Measurements from ENCODE around the gene C5AR1. TPM values are rescaled to one million over a fixed set of nuclear protein-coding genes. Genes with fewer than 3 reads are reported as not detected.
"Not testable (repeated sequence)": the region's sequence is repeated elsewhere in the genome, so short reads cannot be mapped to it uniquely, and the experiment has no call there.

C5AR1 gene
- total RNA-seq, 1 experiment from 2014 or later, result 6.2 TPM

GRCh38 chr19:47330466-47330869 lies 20.8 kb downstream of the C5AR1 start:
- Mint-ChIP-seq H3K4me1 (ENCODE audit: low read depth, unreplicated experiment) (no peaks in the 10 kb centered on the region), H3K27me3 (ENCODE audit: unreplicated experiment) (peaks cover 42% of the 10 kb centered on the region), H3K9me3 (ENCODE audit: low read depth, unreplicated experiment) (no peaks in the 10 kb centered on the region), H3K36me3 (ENCODE audit: insufficient read depth, unreplicated experiment) (peaks cover 8% of the 10 kb centered on the region), H3K27ac (ENCODE audit: unreplicated experiment) (no peak overlapping the region), H3K4me3 (ENCODE audit: low read depth, unreplicated experiment) (no peak overlapping the region)
- BruUV-seq (replicated peaks), result no TSS peak
- no peak for DNase-seq
- intact Hi-C loops (cut with micrococcal nuclease; ENCODE audit: unreplicated experiment), result no loop called here
- CTCF ChIA-PET, result interaction anchor here (0.7 kb wide), 1 partner anchor 12 kb away, joined by 3 read pairs; no protein-coding TSS in a partner anchor
- no peak for TF ChIP-seq CTCF (IDR thresholded peaks at IDR 0.05; ENCODE audit: unreplicated experiment)

- intact Hi-C loops (cut with micrococcal nuclease; ENCODE audit: unreplicated experiment), result no loop called here
- no peak for DNase-seq
- Mint-ChIP-seq H3K27me3 (ENCODE audit: unreplicated experiment) (peaks cover 34% of the 10 kb centered on the region), H3K36me3 (ENCODE audit: insufficient read depth, unreplicated experiment) (peaks cover 8% of the 10 kb centered on the region), H3K27ac (ENCODE audit: unreplicated experiment) (no peak overlapping the region), H3K4me3 (ENCODE audit: low read depth, unreplicated experiment) (no peak overlapping the region), H3K9me3 (ENCODE audit: low read depth, unreplicated experiment) (no peaks in the 10 kb centered on the region), H3K4me1 (ENCODE audit: low read depth, unreplicated experiment) (no peaks in the 10 kb centered on the region)
- CTCF ChIA-PET, result no interaction called here
- no peak for TF ChIP-seq CTCF (IDR thresholded peaks at IDR 0.05; ENCODE audit: unreplicated experiment)
- no TSS peak for BruUV-seq (replicated peaks)
Observed at GRCh38 chr19:47331490-47331889, 21.8 kb downstream of the C5AR1 start.

- Mint-ChIP-seq H3K9me3 (ENCODE audit: low read depth, unreplicated experiment) (no peaks in the 10 kb centered on the region), H3K4me3 (ENCODE audit: low read depth, unreplicated experiment) (no peak within 1 kb of the TSS), H3K4me1 (ENCODE audit: low read depth, unreplicated experiment) (no peaks in the 10 kb centered on the region), H3K27me3 (ENCODE audit: unreplicated experiment) (peaks cover 34% of the 10 kb centered on the region), H3K27ac (ENCODE audit: unreplicated experiment) (no peak within 1 kb of the TSS), H3K36me3 (ENCODE audit: insufficient read depth, unreplicated experiment) (peaks cover 8% of the 10 kb centered on the region)
- TF ChIP-seq CTCF (IDR thresholded peaks at IDR 0.05; ENCODE audit: unreplicated experiment), result no peak
- intact Hi-C loops (cut with micrococcal nuclease; ENCODE audit: unreplicated experiment), result no loop called here
- BruUV-seq (replicated peaks), result no TSS peak
- CTCF ChIA-PET, result no interaction called here
- DNase-seq, result no peak
Observed at GRCh38 chr19:47331931-47332547, 22.4 kb downstream of the C5AR1 start, which contains the start of gene C5AR2. C5AR2 (plus strand) TSS chr19:47332175; CDS start chr19:47340800, 8,625 bp downstream.

GRCh38 chr19:47336765-47337718 lies 27.4 kb downstream of the C5AR1 start:
- CTCF ChIA-PET, result interaction anchor here (1.3 to 1.9 kb wide), 2 partner anchors 12 to 22 kb away, joined by 3 to 5 read pairs; partner anchors contain the start of gene DHX34

More at GRCh38 chr19:47336765-47337718, 27.4 kb downstream of the C5AR1 start:
- H3K36me3 Mint-ChIP-seq (ENCODE audit: insufficient read depth, unreplicated experiment); BruUV-seq (replicated peaks); H3K27ac Mint-ChIP-seq (ENCODE audit: unreplicated experiment); intact Hi-C loops (cut with micrococcal nuclease; ENCODE audit: unreplicated experiment); H3K9me3 Mint-ChIP-seq (ENCODE audit: low read depth, unreplicated experiment); H3K4me1 Mint-ChIP-seq (ENCODE audit: low read depth, unreplicated experiment); H3K4me3 Mint-ChIP-seq (ENCODE audit: low read depth, unreplicated experiment): not testable (repeated sequence)
- DNase-seq, result peak; percentile 48
- H3K27me3 Mint-ChIP-seq (ENCODE audit: unreplicated experiment), result peaks cover 34% of the 10 kb centered on the region

Data from Calu3 (cell line).